A549 (cell line): Measurements from ENCODE around the gene TECPR2. TPM values are rescaled to one million over a fixed set of nuclear protein-coding genes. Genes with fewer than 3 reads are reported as not detected.

Experiments used
- ATAC-seq, 2 experiments: fragments of 200-7000 bp in 1 of 2; fragments of >200 bp in 1 of 2; cut with Nextera tagmentation in 1 of 2; cut with Tn5 transposase in 1 of 2; 3 replicates each; pipeline versions ENCODE4 v1.8.0 to v1.9.1; 2018 to 2020; ENCODE audit warnings: mild to moderate bottlenecking in 1 of 2, moderate library complexity in 1 of 2
- CTCF ChIA-PET: fragments of 300-600 bp; sonication (Branson Sonifier 250); formaldehyde crosslinking; extraction: SDS; loops from one replicate; lab custom pipeline; 2021; ENCODE audit warnings: antibody characterized with exemption, inconsistent platforms; lab: Yijun Ruan, JAX
- POLR2A ChIA-PET: fragments of 350-600 bp; formaldehyde crosslinking; extraction: SDS; loops from one replicate; lab custom pipeline; 2021; ENCODE audit warnings: antibody characterized with exemption, inconsistent platforms; lab: Yijun Ruan, JAX
- DNase-seq, 2 experiments: peaks; one replicate each; pipeline versions ENCODE4 v3.0.0 to v3.0.0-alpha.2; 2011 to 2016; ENCODE audit warnings: low read depth in 1 of 2, low spot score in 1 of 2
- FAIRE-seq: peaks from 2 replicates; lab custom pipeline; 2011; peaks lifted over from hg19 to GRCh38; lab: Jason Lieb, UNC
- H3K27ac ChIP-seq, 2 experiments: fragments of >200 bp; sonication (Bioruptor Twin); formaldehyde crosslinking; 3 replicates each; pipeline ENCODE4 v1.5.1; 2016 to 2017
- H3K4me1 ChIP-seq: fragments of >200 bp; sonication (Bioruptor Twin); formaldehyde crosslinking; 3 replicates; pipeline ENCODE4 v1.6.1; 2016
- H3K4me2 ChIP-seq: fragments of >200 bp; sonication (Bioruptor Twin); formaldehyde crosslinking; 3 replicates; pipeline ENCODE4 v1.6.1; 2016
- H3K4me3 ChIP-seq: fragments of >200 bp; sonication (Bioruptor Twin); formaldehyde crosslinking; 3 replicates; pipeline ENCODE4 v1.5.1; 2016
- H3K9me3 ChIP-seq: fragments of >200 bp; sonication (Bioruptor Twin); formaldehyde crosslinking; 3 replicates; pipeline ENCODE4 v1.6.1; 2016
- ATOH8 ChIP-seq: fragments of 250-450 bp; sonication (Bioruptor Pico); IDR thresholded peaks from 2 replicates; pipeline ENCODE4 v1.5.0; 2020; ENCODE audit warnings: low read depth, mild to moderate bottlenecking, moderate library complexity
- BHLHE40 ChIP-seq: IDR thresholded peaks from 2 replicates; pipeline ENCODE4 v1.6.1; 2012; ENCODE audit warnings: low read depth, low read length, inconsistent platforms
- CHD4 ChIP-seq: fragments of 200-600 bp; sonication (generic); IDR thresholded peaks from 2 replicates; pipeline ENCODE4 v1.6.1; 2016; ENCODE audit warnings: antibody characterized with exemption, mild to moderate bottlenecking, borderline replicate concordance
- EHF ChIP-seq: fragments of 250-450 bp; sonication (Bioruptor Pico); IDR thresholded peaks from 2 replicates; pipeline ENCODE4 v1.5.0; 2020; ENCODE audit warnings: mild to moderate bottlenecking
- EHMT2 ChIP-seq: fragments of 200-600 bp; sonication (generic); IDR thresholded peaks from 2 replicates; pipeline ENCODE4 v1.6.1; 2016; ENCODE audit warnings: antibody characterized with exemption, low read depth, mild to moderate bottlenecking, moderate library complexity
- ELK1 ChIP-seq: fragments of 150-350 bp; IDR thresholded peaks from 2 replicates; pipeline ENCODE4 v1.6.1; 2014; ENCODE audit warnings: low read depth, mild to moderate bottlenecking, low read length
- ESRRA ChIP-seq: fragments of 150-350 bp; IDR thresholded peaks from 2 replicates; pipeline ENCODE4 v1.6.1; 2014; ENCODE audit warnings: mild to moderate bottlenecking, low read length, borderline replicate concordance
- GATA3 ChIP-seq: IDR thresholded peaks from 2 replicates; pipeline ENCODE4 v1.6.1; 2012; ENCODE audit warnings: borderline replicate concordance
- HDAC2 ChIP-seq: fragments of 200-600 bp; sonication (generic); IDR thresholded peaks from 2 replicates; pipeline ENCODE4 v1.6.1; 2016
- HES2 ChIP-seq: fragments of >200 bp; sonication (Bioruptor Twin); formaldehyde crosslinking; IDR thresholded peaks from 2 replicates; pipeline ENCODE4 v1.6.1; 2016
- HEYL ChIP-seq: fragments of 250-450 bp; sonication (Bioruptor Pico); IDR thresholded peaks from 2 replicates; pipeline ENCODE4 v1.8.0; 2021; ENCODE audit warnings: mild to moderate bottlenecking, moderate library complexity
- HOXA7 ChIP-seq: fragments of 250-450 bp; sonication (Bioruptor Pico); IDR thresholded peaks from 2 replicates; pipeline ENCODE4 v1.5.0; 2020; ENCODE audit warnings: mild to moderate bottlenecking, moderate library complexity
- KDM5A ChIP-seq: fragments of 200-600 bp; sonication (generic); IDR thresholded peaks from 2 replicates; pipeline ENCODE4 v1.6.1; 2016; ENCODE audit warnings: antibody characterized with exemption, mild to moderate bottlenecking
- MAZ ChIP-seq: fragments of 150-350 bp; IDR thresholded peaks from 2 replicates; pipeline ENCODE4 v1.6.1; 2014; ENCODE audit warnings: antibody characterized with exemption, low read depth, low read length, borderline replicate concordance
- PHF8 ChIP-seq: fragments of 200-600 bp; sonication (generic); IDR thresholded peaks from 2 replicates; pipeline ENCODE4 v1.6.1; 2016; ENCODE audit warnings: low read depth, mild to moderate bottlenecking, antibody characterized with exemption, moderate library complexity, borderline replicate concordance
- POLR2A ChIP-seq: IDR thresholded peaks from 2 replicates; pipeline ENCODE4 v1.6.1; 2012; ENCODE audit warnings: mild to moderate bottlenecking, low read length
- REST ChIP-seq: fragments of 200-600 bp; sonication (generic); IDR thresholded peaks from 2 replicates; pipeline ENCODE4 v1.6.1; 2016; ENCODE audit warnings: antibody characterized with exemption, mild to moderate bottlenecking, moderate library complexity
- SREBF2 ChIP-seq: fragments of 450-650 bp; IDR thresholded peaks from 2 replicates; pipeline ENCODE4 v1.6.1; 2014; ENCODE audit warnings: mild to moderate bottlenecking, moderate library complexity
- USF2 ChIP-seq: fragments of 450-650 bp; IDR thresholded peaks from 2 replicates; pipeline ENCODE4 v1.6.1; 2014; ENCODE audit warnings: antibody characterized with exemption
- ZC3H11A ChIP-seq: fragments of 450-650 bp; IDR thresholded peaks from 2 replicates; pipeline ENCODE4 v1.6.1; 2014; ENCODE audit warnings: antibody characterized with exemption, mild to moderate bottlenecking
- ZFP36 ChIP-seq: fragments of 450-650 bp; IDR thresholded peaks from 2 replicates; pipeline ENCODE4 v1.6.1; 2014; ENCODE audit warnings: borderline replicate concordance; ENCODE audit not compliant: partially characterized antibody
- ZSCAN20 ChIP-seq: fragments of 250-450 bp; sonication (Bioruptor Pico); IDR thresholded peaks from 2 replicates; pipeline ENCODE4 v1.8.0; 2022; ENCODE audit warnings: mild to moderate bottlenecking, moderate library complexity
- WGBS: methylation state at CpG from one replicate; pipeline ENCODE4 v1.1.6; 2017; ENCODE audit errors: missing lambda C conversion rate; 5-methylcytosine and 5-hydroxymethylcytosine counted together
- polyA plus RNA-seq, 4 experiments: library from polyadenylated mRNA; depleted of rRNA in 3 of 4; stranded (reverse); fragments of >200 nt; fragmentation: RNase III in 1 of 4; extraction: RNeasy Plus Mini Kit Qiagen cat#74134 plus additional on column Dnase treatment in 1 of 4; gene quantifications; 2 replicates in 3 of 4; 3 replicates in 1 of 4; pipeline ENCODE4 v1.2.3, GENCODE V29; 2011 to 2017

TECPR2 gene
- polyA plus RNA-seq, 2 of the 4 experiments (the other 2 are of a cell fraction) = 5.9 to 7.6 TPM

GRCh38 chr14:102378830-102379229 lies 16.1 kb downstream of the TECPR2 start:
- Histone ChIP-seq H3K4me3 (no peak overlapping the region), H3K9me3 (no peaks in the 10 kb centered on the region), H3K4me1 (no peaks in the 10 kb centered on the region), H3K27ac (no peak overlapping the region), H3K4me2 (no peak overlapping the region)
- ChIA-PET CTCF (no interaction called here), POLR2A (no interaction called here)
- WGBS = 92% methylated on average over 9 of the region's 9 CpGs
- DNase-seq (no peak), ATAC-seq (no peak), FAIRE-seq (no peak)
- TF ChIP-seq ZFP36 (no peak), EHMT2 (no peak), POLR2A (no peak), ELK1 (no peak), PHF8 (no peak), ATOH8 (CRISPR knock-in tag) (no peak), SREBF2 (no peak)

- Histone ChIP-seq H3K4me2 (no peak overlapping the region), H3K27ac (no peak overlapping the region), H3K4me3 (no peak overlapping the region), H3K4me1 (no peaks in the 10 kb centered on the region), H3K9me3 (no peaks in the 10 kb centered on the region)
- FAIRE-seq = no peak
- TF ChIP-seq BHLHE40 = no peak
- no peak for TF ChIP-seq CHD4
- TF ChIP-seq ZC3H11A = no peak
- no peak for TF ChIP-seq ESRRA
- TF ChIP-seq REST = no peak
- TF ChIP-seq USF2 = no peak
- TF ChIP-seq KDM5A = no peak
- TF ChIP-seq HDAC2 = no peak
- no peak for TF ChIP-seq ZSCAN20 (CRISPR knock-in tag)
- no peak for TF ChIP-seq HEYL (CRISPR knock-in tag)
- TF ChIP-seq MAZ = no peak
- no peak for TF ChIP-seq PHF8
- no peak for TF ChIP-seq EHF
- no peak for TF ChIP-seq GATA3
- no peak for TF ChIP-seq HES2
- TF ChIP-seq HOXA7 = no peak
- no peak for TF ChIP-seq SREBF2
- no peak for TF ChIP-seq ELK1
- no peak for DNase-seq
- POLR2A ChIA-PET = no interaction called here
- CTCF ChIA-PET = interaction anchor here (1.4 kb wide), 1 partner anchor 10 kb away, joined by 4 read pairs; no protein-coding TSS in a partner anchor
- no peak for ATAC-seq
Measured at GRCh38 chr14:102387086-102387485, 24.3 kb downstream of the TECPR2 start.
